ENCODE measurements around the gene C16orf89. TPM values are rescaled to one million over a fixed set of nuclear protein-coding genes. Genes with fewer than 3 reads are reported as not detected.
"Not testable (repeated sequence)": the region's sequence is repeated elsewhere in the genome, so short reads cannot be mapped to it uniquely, and the experiment has no call there.

The C16orf89 gene
- total RNA-seq, 1 donor from 2014 or later: not detected

DNA sequence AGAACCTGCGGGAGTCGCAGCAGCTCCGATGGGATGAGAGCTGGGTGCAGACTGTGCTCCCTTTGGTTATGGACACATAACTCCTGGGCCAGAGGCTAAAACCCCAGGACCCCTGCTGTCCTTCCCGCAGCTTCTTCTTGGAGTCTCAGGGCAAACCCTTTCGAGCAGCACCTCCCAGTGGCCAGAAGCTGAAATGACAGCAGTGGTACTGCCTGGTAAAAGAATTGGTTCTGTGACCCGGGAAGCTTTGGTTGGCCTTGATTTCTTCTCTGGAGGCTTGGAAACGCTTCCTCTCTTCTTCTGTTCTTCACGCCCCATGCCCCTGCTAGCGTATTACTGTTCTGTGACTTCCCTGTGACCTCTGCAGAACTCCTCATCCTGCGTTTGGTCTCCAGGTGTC is 19.0 kb upstream of the C16orf89 start:
- not testable (repeated sequence) for DNase-seq (ENCODE audit: low read depth, low spot score)

DNA sequence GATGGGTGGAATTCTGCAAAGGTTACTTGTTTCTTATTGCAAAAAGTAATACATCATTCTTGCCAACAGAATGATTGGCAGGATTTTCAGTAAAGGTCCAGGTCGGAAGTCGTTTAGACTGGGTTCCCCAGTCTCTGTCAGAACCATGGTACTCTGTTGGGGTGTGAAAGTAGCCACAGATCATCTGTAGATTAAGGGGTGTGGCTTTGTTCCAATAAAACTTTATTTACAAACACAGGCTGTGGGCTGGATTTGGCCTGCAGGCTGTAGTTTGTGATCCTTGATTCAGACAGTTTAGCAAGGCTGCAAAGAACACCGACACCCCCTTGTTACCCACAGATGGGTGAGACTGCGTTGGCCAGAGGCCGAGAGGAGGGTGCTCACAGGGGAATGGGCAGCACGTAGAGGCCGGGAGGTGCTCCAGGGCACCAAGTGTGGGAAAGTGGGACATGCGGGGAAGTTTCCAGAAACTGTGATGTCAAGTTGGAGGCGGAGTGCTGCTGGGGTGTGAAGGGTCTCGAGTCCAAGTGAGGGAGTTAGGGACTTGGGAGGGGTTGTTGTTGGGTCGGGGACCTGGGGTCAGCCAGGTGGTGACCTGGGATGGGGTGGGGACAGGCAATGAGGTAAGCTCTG is 18.5 kb upstream of the C16orf89 start:
- DNase-seq (ENCODE audit: low read depth, low spot score): not testable (repeated sequence)

DNA sequence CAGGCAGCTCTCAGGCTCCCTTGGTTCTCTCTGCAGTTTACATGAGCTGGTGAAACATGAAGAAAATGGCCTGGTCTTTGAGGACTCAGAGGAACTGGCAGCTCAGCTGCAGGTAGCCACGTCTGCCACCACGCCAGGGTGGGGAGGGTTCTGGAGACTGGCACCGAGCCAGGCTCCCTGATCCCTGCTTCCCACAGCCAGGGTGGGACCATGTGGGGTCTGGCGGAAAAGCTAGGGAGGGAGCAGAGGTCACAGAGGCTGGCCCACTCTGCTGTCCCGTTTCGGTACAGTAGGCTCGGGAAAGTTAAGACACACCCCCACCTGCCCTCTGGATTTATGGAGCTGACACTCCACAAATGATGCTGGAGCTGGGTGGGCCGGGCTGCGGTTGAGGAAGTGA is 17.9 kb upstream of the C16orf89 start:
- not testable (repeated sequence) for DNase-seq (ENCODE audit: low read depth, low spot score)

DNA sequence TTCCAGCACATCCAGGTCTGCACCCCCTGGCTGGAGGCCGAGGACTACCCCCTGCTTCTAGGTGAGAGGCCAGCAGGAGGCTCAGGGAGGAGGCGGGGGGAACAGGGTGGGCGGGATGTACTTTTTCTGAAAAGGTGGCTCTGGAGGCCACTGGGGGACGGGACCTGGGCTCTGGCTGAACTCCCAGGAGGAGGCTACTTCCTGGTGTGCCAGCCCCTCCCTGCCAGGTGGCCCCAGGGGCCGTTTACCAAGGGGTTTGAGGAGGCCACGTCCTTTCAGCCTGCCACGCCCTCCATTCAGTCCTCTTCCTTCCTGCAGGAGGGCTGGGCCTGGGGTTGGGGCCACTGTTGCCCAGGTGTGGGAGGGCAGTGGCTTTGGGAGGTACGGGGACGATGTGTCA is 15.2 kb upstream of the C16orf89 start:
- DNase-seq (ENCODE audit: low read depth, low spot score): not testable (repeated sequence)

DNA sequence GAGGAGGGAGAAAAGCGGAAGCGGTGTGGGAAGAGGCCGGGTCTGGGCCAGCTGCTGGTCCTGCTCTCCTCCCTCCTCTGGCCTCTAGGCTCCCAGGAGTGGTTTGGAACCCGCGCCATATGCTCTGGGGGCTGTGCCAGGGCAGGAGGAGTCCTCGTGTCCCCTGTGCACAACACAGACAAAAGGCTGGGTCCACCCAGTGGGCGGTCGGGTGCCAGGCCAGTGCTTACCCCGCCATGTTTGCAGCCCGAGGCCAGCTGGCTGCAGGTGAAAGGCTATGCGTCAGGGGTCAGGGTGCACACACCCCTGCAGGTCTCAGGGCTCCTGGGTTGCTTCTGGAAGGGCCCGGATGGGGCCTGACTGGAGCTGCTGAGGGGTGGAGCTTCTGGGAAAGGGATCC is 14.7 kb upstream of the C16orf89 start:
- DNase-seq (ENCODE audit: low read depth, low spot score): not testable (repeated sequence)

DNA sequence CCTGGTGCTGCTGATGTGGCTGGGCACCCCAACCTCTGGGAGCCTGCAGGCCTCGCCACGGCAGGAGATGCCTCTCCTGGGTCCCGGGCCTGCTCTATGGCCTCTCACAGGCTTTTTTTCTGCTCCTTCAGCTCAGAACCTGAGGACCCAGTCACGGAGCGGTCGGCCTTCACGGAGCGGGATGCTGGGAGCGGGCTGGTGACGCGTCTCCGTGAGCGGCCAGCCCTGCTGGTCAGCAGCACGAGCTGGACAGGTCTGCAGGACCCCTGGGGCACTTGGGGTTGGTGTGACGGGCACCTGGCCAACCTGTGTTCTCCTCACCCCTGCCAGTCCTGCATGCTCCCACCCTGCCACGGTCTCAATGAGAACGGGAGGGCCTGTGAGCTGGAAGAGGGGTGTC is 12.9 kb upstream of the C16orf89 start:
- no peak for DNase-seq (ENCODE audit: low read depth, low spot score)

DNA sequence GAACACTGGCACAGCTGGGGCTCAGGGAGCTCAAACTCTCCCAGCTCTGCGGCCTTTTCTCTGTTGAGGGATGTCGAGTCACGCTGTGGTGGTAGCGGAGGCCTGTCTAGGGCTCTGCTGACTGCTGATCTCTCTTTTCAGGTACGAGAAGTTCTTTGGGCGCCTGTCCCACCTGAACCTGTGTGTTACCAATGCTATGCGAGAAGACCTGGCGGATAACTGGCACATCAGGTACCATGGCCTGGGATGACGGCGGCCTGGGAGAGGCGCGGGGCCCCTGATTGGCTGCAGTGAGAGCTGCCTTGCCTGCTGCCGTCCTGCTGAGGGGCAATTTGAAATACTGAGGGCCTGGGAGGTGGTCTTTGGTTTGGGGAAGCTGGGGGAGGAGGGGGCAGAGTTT is 11.5 kb upstream of the C16orf89 start:
- DNase-seq (ENCODE audit: low read depth, low spot score): no peak

DNA sequence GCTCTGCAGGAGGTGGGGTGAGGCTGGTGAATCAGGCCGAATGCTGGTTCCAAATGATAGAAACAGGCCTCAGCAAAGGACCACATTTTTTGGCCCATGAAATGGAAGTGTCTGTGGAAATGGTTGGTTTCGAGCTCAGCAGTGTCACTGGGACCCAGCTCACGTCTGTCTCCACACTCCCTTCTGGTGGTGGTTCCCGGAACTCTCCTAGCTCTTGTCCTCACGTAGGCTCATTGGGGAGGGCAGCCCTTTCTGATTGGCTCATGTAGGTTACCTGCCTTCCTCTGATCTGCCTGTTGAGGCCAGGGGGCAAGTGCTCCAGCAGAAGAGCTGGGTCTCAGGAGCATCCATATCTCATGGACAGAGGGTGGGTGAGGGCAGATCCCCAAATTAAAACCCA is 9.9 kb upstream of the C16orf89 start:
- no peak for DNase-seq (ENCODE audit: low read depth, low spot score)

DNA sequence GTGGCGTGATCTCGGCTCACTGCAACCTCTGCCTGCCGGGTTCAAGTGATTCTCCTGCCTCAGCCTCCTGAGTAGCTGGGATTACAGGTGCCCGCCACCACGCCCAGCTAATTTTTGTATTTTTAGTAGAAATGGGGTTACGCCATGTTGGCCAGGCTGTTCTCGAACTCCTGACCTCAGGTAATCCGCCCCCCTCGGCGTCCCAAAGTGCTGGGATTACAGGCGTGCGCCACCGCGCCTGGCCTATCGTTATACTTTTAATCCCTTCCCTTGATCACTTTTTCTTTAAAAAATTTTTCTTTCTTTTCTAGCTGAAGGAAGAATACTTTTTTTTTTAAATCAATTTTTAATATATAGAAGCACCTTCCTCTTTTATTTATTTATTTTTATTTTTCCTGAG is 8.0 kb upstream of the C16orf89 start:
- not testable (repeated sequence) for DNase-seq (ENCODE audit: low read depth, low spot score)

DNA sequence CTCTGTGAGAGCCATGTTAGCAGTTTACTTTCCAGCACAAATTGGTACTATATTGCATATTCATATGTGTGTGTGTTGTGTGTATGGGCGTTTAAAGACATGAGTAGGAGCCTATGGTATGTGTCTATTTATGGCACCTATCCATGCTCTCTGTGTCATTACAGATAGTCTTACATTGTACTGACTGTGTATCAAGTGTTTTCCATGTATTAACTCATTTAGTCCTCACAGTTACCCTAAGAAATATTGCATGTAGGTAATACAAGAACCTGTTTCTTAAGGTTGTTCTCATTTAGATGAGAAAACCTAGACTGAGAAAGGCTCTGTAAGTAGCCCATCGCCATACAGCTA is 7.5 kb upstream of the C16orf89 start:
- DNase-seq (ENCODE audit: low read depth, low spot score): no peak

DNA sequence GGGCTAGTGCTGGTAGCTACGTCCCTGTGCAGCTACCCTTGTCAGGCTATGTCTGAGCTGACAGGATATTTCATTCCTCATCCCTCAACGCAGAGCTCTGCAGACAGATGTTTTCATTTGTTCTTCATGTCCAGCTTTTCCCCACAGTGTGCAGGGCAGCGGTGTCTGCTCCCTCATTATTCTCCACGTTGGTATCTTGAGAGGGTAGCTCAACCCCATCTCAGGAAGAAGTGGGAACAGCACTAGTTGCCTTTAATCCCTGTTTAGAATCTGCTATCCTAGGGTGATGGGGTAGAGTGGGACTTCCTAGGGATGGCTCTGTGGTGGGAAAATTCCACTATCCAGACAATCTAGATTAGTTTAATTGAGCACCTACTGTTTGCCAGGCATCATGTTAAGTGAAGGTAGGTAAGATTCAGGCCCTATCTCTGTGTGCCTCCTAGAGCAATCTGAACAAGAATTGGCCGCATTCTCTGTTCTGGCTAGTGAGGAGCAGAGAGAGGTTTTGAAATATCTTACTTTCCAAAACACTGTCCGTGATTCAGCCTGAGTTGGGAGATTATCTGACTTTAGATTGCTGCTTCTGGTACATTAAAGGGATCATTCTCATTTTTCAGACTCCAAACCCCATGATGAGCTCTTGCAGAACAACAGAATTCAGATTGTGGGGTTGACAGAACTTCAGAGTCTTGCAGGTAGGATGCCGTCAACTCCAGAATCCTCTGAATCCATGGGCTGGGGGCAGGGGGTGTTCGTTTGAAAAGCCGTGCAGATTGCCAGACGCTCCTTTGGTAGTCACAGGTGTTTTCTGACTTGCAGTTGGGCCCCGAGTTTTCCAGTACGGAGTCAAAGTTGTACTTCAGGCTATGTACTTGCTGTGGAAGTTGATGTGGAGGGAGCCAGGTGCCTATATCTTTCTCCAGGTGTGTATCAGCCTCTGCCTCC is 6.8 kb upstream of the C16orf89 start:
- DNase-seq (ENCODE audit: low read depth, low spot score): no peak

DNA sequence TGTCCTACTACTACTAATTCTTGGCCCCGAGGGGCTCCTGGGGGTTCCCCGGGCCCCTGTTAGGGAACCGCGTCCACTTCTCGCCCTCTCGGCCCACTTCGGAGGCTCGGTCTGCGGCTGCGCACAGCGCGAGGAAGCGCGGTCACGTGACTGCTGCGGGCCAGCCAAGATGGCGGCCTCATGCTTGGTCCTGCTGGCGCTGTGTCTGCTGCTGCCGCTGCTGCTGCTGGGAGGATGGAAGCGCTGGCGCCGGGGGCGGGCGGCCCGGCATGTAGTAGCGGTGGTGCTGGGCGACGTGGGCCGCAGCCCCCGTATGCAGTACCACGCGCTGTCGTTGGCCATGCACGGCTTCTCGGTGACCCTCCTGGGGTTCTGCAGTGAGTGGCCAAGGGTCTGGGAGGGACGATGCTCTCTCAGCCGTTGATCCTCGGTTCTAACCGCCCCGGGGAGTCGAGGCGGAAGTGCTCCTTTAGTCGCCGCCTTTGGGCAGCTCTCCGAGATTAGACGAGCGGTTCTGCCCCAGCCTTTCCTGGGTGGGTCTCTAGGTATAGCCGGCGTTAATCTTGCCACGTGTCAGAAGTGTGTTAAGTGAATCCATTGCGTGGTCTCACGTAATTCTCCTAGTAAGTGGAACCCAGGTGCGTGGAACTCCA is 6.1 kb upstream of the C16orf89 start, which contains the start of gene ALG1:
TSS of gene ALG1 (plus strand) at position 163 of the 653 bp plus-strand sequence. CDS start at position 170, 7 bp downstream.
- DNase-seq (ENCODE audit: low read depth, low spot score): peak; percentile 46

DNA sequence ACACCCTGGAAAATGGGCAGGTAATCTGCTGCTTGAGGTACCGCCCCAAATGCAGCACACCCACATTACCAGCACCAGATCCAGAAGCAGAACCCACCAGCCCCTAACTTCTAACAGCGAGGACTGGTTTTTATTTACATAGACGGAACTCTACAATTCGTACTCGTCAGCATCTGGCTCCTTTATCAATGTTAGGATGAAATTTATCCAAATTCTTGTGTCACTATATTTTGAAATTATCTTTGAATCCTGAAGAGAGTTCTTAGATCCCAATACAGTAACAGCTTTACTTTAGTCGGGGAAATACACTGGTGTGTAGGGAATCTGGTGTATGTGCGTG is 5.6 kb upstream of the C16orf89 start:
- DNase-seq (ENCODE audit: low read depth, low spot score): no peak

DNA sequence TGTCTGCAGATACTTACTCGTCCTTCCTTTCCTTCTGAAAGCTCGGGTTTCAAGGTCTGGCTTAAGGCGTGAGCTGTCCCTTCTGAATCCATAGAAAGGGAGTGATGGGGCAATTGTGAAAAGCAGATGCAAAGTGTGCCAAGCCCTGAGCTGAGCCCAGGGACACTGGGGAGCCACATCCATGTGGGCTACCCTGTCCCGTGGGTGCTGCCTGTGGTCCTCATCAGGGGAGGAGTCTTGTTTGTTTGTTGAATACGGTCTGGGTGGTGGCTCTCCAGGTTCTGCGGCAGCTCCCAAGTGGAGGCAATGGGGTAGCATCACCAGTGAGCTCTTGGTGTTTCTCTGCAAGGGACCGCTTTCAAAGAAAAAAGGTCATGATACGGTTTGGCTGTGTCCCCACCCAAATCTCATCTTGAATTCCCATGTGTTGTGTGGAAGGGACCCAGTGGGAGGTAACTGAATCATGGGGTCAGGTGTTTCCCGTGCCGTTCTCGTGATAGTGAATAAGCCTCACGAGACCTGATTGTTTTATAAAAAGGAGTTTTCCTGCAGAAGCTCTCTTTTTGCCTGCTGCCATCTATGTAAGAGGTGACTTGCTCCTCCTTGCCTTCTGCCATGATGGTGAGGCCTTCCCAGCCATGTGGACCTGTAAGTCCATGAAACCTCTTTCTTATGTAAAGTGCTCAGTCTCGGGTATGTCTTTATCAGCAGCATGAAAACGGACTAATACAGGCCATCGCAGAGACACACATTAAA is 4.9 kb upstream of the C16orf89 start:
- no peak for DNase-seq (ENCODE audit: low read depth, low spot score)

DNA sequence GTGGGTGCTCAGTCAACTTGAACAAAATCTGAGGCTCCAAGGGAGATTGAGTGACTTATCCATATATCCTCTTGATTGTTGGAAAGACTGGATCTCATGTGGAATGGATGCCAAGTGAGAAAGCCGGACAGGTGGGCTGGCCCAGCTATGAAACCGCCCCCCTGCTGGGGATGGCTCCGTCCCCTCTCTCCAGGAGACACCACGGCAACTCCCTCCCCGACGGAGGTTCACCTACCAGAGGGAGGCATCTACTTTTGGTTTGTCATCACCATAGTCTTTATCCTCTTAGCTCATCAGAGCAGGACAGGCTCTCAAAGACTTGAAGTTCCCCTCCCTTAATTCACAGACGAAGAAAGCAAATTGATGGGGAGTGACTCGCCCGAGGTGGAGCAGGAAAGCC is 4.1 kb upstream of the C16orf89 start:
- DNase-seq (ENCODE audit: low read depth, low spot score): no peak

DNA sequence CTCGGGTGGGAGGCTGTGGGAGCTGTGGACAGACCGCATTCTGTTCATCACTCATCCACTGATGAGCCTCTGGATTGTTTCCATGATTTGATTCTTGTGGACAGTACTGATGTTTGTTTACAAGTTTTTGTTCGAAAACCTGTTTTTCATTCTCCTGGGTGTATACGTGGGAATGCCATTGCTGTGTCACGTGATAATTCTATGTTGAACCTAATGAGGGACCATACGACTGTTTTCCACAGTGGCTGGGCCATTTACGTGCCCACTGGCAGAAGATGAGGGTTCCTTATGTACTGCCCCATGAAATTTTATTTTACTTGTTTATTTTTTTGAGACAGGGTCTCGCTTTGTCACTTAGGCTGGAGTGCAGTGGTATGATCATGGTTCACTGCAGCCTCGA is 3.3 kb upstream of the C16orf89 start:
- DNase-seq (ENCODE audit: low read depth, low spot score): no peak

DNA sequence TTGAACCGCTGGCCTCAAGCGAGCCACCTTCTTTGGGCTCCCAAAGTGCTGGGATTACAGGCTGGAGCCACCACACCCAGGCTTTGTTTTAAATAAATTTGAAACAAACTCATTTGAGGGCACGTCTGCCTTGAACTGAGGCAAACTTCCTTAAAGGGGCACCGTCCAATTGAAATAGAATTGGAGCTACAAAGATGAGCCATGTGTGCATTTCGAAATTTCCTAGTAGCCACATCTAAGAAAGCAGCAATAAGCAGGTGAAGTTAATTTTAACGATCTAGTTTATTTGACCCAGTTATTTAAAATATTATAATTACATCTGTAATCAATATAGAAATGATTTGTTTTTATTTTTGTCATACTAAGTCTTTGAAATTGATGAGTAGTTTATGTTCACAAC is 755 bp upstream of the C16orf89 start:
- no peak for DNase-seq (ENCODE audit: low read depth, low spot score)

DNA sequence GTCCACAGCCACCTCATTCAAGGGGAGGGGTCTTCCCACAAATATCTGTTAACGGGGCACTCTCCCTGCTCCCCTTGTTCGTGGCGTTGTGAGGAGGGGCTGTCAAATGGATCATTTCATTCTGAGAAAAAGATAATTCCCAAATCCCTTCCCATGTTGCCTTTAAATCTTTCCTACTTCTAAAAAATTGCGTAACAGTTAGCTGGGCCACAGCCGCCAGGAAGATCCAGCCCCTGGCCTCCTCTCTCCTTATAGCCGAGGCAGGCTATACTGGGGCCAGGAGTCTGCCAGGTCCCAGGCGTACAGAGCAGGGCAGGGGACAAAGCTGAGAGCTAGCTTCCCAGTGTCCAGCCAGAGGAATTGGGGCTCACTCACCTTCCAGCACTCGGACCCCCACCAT is 430 bp downstream of the C16orf89 start:
- no peak for DNase-seq (ENCODE audit: low read depth, low spot score)

DNA sequence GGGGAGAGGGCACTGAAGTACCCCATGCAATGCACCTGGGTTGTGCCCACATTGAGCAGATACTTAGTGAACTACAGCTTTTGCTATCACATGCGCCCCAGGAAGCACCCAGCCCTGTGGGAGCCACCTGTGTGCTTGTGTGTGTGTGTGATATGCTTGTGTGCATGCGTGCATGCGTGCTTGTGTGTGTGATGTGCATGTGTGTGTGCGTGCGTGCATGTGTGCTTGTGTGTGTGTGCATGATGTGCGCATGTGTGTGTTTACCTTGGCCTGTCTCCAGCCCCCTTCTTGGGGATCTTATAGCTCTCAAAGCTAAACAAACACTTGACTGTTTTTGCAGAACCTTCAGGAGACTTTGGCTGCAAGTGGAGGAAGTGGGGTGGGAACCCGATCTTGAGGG is 841 bp downstream of the C16orf89 start:
- no peak for DNase-seq (ENCODE audit: low read depth, low spot score)

DNA sequence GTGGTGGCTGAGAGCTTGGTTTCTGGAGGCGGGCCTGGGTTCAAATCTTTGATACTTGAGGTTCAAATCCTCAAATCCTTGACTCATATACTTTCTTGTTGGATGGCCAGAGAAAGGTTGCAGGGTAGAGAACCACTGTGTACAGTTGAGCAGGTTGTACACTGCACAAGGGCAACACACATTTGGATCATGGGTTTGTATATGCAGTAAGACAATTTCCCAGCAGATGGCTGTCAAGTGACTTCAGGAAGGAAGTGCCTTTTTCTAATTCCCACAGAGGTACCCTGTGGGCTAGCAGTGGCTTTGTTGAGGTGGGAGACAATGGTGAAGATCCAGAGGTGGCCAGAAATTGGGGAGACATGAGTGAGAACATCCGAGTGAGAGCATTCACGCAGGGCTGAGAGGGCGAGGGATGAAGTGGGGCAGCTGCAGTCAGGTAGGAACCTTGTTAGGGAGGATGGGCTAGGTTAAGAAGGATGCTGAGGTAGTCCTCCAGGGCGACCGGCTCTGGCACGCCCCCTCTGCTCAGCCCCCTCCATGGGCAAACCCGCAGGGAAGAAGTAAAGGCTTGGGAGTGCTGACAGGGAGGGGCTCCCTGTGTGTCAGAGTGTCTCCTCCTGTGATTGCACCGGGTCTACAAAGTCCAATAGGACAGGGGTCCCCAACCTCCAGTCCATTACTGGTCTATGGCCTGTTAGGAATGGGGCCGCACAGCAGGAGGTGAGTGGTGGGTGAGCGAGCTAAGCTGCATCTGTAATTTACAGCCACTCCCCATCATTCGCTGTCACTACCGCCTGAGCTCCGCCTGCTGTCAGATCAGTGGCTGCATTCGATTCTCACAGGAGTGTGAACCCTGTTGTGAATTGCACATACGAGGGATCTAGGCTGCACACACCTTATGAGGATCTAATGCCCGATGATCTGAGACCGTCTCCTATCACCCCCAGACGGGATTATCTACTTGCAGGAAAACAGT is 2.7 kb downstream of the C16orf89 start:
- DNase-seq (ENCODE audit: low read depth, low spot score): no peak
